Glutamatergic neuron (in vitro differentiated cells): ENCODE measurements around the gene ALPK3. TPM values are rescaled to one million over a fixed set of nuclear protein-coding genes. Genes with fewer than 3 reads are reported as not detected.

Experiments
- DNase-seq: peaks from one replicate; pipeline ENCODE4 v3.0.0; 2022
- H3K27ac Mint-ChIP-seq: one replicate; pipeline ENCODE4 v1.8.0; 2020; ENCODE audit warnings: mild to moderate bottlenecking, mixed read lengths, inconsistent platforms; ENCODE audit not compliant: unreplicated experiment
- H3K27me3 Mint-ChIP-seq: one replicate; pipeline ENCODE4 v1.8.0; 2020; ENCODE audit warnings: mild to moderate bottlenecking, moderate library complexity, mixed read lengths, inconsistent platforms; ENCODE audit not compliant: unreplicated experiment
- H3K36me3 Mint-ChIP-seq: one replicate; pipeline ENCODE4 v1.8.0; 2020; ENCODE audit warnings: mild to moderate bottlenecking, mixed read lengths, inconsistent platforms; ENCODE audit not compliant: unreplicated experiment
- H3K4me1 Mint-ChIP-seq: one replicate; pipeline ENCODE4 v1.8.0; 2020; ENCODE audit warnings: mild to moderate bottlenecking, low read depth, mixed read lengths, inconsistent platforms; ENCODE audit not compliant: unreplicated experiment
- H3K4me3 Mint-ChIP-seq: one replicate; pipeline ENCODE4 v1.8.0; 2020; ENCODE audit warnings: mild to moderate bottlenecking, mixed read lengths, inconsistent platforms; ENCODE audit not compliant: unreplicated experiment
- H3K9me3 Mint-ChIP-seq: one replicate; pipeline ENCODE4 v1.8.0; 2020; ENCODE audit warnings: mild to moderate bottlenecking, moderate library complexity, mixed read lengths, inconsistent platforms; ENCODE audit not compliant: unreplicated experiment
- CTCF ChIP-seq: fragments of 200-600 bp; sonication (generic); IDR thresholded peaks from one replicate; pipeline ENCODE4 v1.5.0; 2021; ENCODE audit not compliant: partially characterized antibody, unreplicated experiment
- total RNA-seq: library from RNA; stranded (reverse); fragmentation: NEBNext Ultra II Directional; extraction: Animal tissue kit (Norgen Biotek cat#: 25700); gene quantifications from one replicate; pipeline ENCODE4 v1.2.1, GENCODE V29; 2021; ENCODE audit not compliant: unreplicated experiment

ALPK3 gene
- total RNA-seq, 1 donor from 2014 or later: 6.8 TPM

- peaks cover 10% of the 10 kb centered on the region for H3K4me1 Mint-ChIP-seq
- H3K27ac Mint-ChIP-seq: no peak overlapping the region
- peaks cover 5% of the 10 kb centered on the region for H3K36me3 Mint-ChIP-seq
- TF ChIP-seq CTCF: no peak
- H3K27me3 Mint-ChIP-seq: peaks cover 2% of the 10 kb centered on the region
- DNase-seq: no peak
- H3K9me3 Mint-ChIP-seq: peaks cover 2% of the 10 kb centered on the region
- no peak overlapping the region for H3K4me3 Mint-ChIP-seq
Measured at GRCh38 chr15:84790676-84791075, 26.5 kb upstream of the ALPK3 start.

GRCh38 chr15:84791763-84792162, 25.4 kb upstream of the ALPK3 start:
- H3K9me3 Mint-ChIP-seq: no peaks in the 10 kb centered on the region
- no peak overlapping the region for H3K27ac Mint-ChIP-seq
- no peaks in the 10 kb centered on the region for H3K36me3 Mint-ChIP-seq

GRCh38 chr15:84793431-84794161, 23.6 kb upstream of the ALPK3 start:
- Mint-ChIP-seq H3K9me3 (no peaks in the 10 kb centered on the region), H3K4me3 (no peak overlapping the region), H3K27me3 (no peaks in the 10 kb centered on the region), H3K36me3 (no peaks in the 10 kb centered on the region), H3K4me1 (peaks cover 5% of the 10 kb centered on the region), H3K27ac (no peak overlapping the region)
- no peak for TF ChIP-seq CTCF
- no peak for DNase-seq

More at GRCh38 chr15:84791763-84792162, 25.4 kb upstream of the ALPK3 start:
- Mint-ChIP-seq H3K4me3 (no peak overlapping the region), H3K27me3 (no peaks in the 10 kb centered on the region), H3K4me1 (peaks cover 5% of the 10 kb centered on the region)
- DNase-seq: no peak
- no peak for TF ChIP-seq CTCF

- TF ChIP-seq CTCF: no peak
- Mint-ChIP-seq H3K4me1 (peaks cover 5% of the 10 kb centered on the region), H3K9me3 (no peaks in the 10 kb centered on the region), H3K4me3 (no peak overlapping the region), H3K27ac (no peak overlapping the region), H3K27me3 (no peaks in the 10 kb centered on the region), H3K36me3 (no peaks in the 10 kb centered on the region)
- no peak for DNase-seq
Measured at GRCh38 chr15:84794162-84794547, 23.0 kb upstream of the ALPK3 start.

- Mint-ChIP-seq H3K4me1 (no peaks in the 10 kb centered on the region), H3K36me3 (no peaks in the 10 kb centered on the region), H3K9me3 (no peaks in the 10 kb centered on the region), H3K27me3 (no peaks in the 10 kb centered on the region), H3K4me3 (no peak overlapping the region), H3K27ac (no peak overlapping the region)
- DNase-seq: no peak
- TF ChIP-seq CTCF: no peak
Measured at GRCh38 chr15:84795186-84795585, 22.0 kb upstream of the ALPK3 start.
